K562 (cell line): ENCODE measurements around the gene FTO. TPM values are rescaled to one million over a fixed set of nuclear protein-coding genes. Genes with fewer than 3 reads are reported as not detected.

ENCODE experiments used
- BRD9 ChIP-seq: fragments of 450-650 bp; IDR thresholded peaks from 2 replicates; pipeline ENCODE4 v1.6.1; 2018; ENCODE audit warnings: low read depth; ENCODE audit not compliant: partially characterized antibody
- CBFB ChIP-seq: sonication (generic); formaldehyde crosslinking; IDR thresholded peaks from 2 replicates; pipeline ENCODE4 v1.4.0; 2020; ENCODE audit warnings: mild to moderate bottlenecking, missing genetic modification reagents
- EP400 ChIP-seq: fragments of 450-650 bp; IDR thresholded peaks from 2 replicates; pipeline ENCODE4 v1.6.1; 2017; ENCODE audit warnings: antibody characterized with exemption, mild to moderate bottlenecking, moderate library complexity
- GABPB1 ChIP-seq: sonication (generic); formaldehyde crosslinking; IDR thresholded peaks from 2 replicates; pipeline ENCODE4 v1.8.0; 2022; ENCODE audit warnings: mild to moderate bottlenecking, missing genetic modification reagents
- MYC ChIP-seq, 2 experiments: fragments of 250-450 bp in 1 of 2; sonication (Bioruptor Pico) in 1 of 2; IDR thresholded peaks; 2 replicates each; pipeline versions ENCODE4 v1.5.1 to v1.6.1; 2012 to 2021; ENCODE audit warnings: low read depth in 2 of 2, borderline replicate concordance in 1 of 2, improper control_type of control experiment in 1 of 2, low read length in 1 of 2, mild to moderate bottlenecking in 1 of 2, moderate library complexity in 1 of 2
- PHF8 ChIP-seq: fragments of 200-600 bp; sonication (generic); IDR thresholded peaks from 2 replicates; pipeline ENCODE4 v1.6.1; 2012; ENCODE audit warnings: mixed run types, mild to moderate bottlenecking, inconsistent platforms, low read length, moderate library complexity, borderline replicate concordance
- RB1 ChIP-seq: fragments of 450-650 bp; IDR thresholded peaks from 2 replicates; pipeline ENCODE4 v1.6.1; 2017; ENCODE audit warnings: low read depth, mild to moderate bottlenecking
- RFX7 ChIP-seq: fragments of 250-450 bp; sonication (Bioruptor Pico); IDR thresholded peaks from 2 replicates; pipeline ENCODE4 v1.5.1; 2021; ENCODE audit warnings: mild to moderate bottlenecking
- SNRNP70 ChIP-seq: fragments of 200-400 bp; formaldehyde crosslinking; optimal IDR thresholded peaks from 2 replicates; pipeline ENCODE3; 2017; ENCODE audit warnings: low read depth, low read length
- TEAD1 ChIP-seq, 2 experiments: fragments of 450-650 bp in 1 of 2; sonication (generic) in 1 of 2; formaldehyde crosslinking; IDR thresholded peaks; 2 replicates each; pipeline versions ENCODE4 v1.4.0 to v1.8.0; 2020 to 2022; ENCODE audit warnings: mild to moderate bottlenecking in 2 of 2, missing genetic modification reagents in 1 of 2
- U2AF1 ChIP-seq: fragments of 200-400 bp; formaldehyde crosslinking; optimal IDR thresholded peaks from 2 replicates; pipeline ENCODE3; 2017; ENCODE audit warnings: mild to moderate bottlenecking, low read depth, low read length, moderate library complexity
- ZNF766 ChIP-seq: fragments of 200-800 bp; sonication (Bioruptor generic); conservative IDR thresholded peaks from 2 replicates; pipeline ENCODE4 v1.6.1; 2016; ENCODE audit warnings: missing genetic modification characterization, missing compliant biosample characterization
- polyA plus RNA-seq, 8 experiments: library from polyadenylated mRNA; depleted of rRNA in 4 of 8; stranded (reverse) in 5 of 8; unstranded in 3 of 8; fragments of >200 nt; fragmentation: Nextera tagmentation in 2 of 8; fragmentation: Illumina TruSeq in 1 of 8; extraction: Ambion mirVana in 2 of 8; extraction: Trizol in 1 of 8; gene quantifications; 2 replicates each; pipeline versions ENCODE4 v1.2.1 to v1.2.3, GENCODE V29; 2011 to 2014; ENCODE audit warnings: inconsistent platforms in 1 of 8, missing spikeins in 1 of 8
- total RNA-seq, 7 experiments: library from RNA; depleted of rRNA in 6 of 7; stranded (reverse); fragments of >200 nt in 6 of 7; fragmentation: Illumina TruSeq in 2 of 7; extraction: Trizol in 2 of 7; gene quantifications; 2 replicates each; pipeline versions ENCODE4 v1.2.1 to v1.2.3, GENCODE V29; 2011 to 2021; ENCODE audit warnings: low replicate concordance in 1 of 7
- TF ChIP-seq, protein P1 (sequence below): fragments of 250-450 bp; sonication (Bioruptor Pico); IDR thresholded peaks from 2 replicates; pipeline ENCODE4 v1.8.0; 2022; ENCODE audit warnings: moderate library complexity, mild to moderate bottlenecking, inconsistent platforms
- TF ChIP-seq, protein P2 (sequence below): fragments of 450-650 bp; IDR thresholded peaks from 2 replicates; pipeline ENCODE4 v1.6.1; 2017; ENCODE audit warnings: antibody characterized with exemption, mild to moderate bottlenecking
- TF ChIP-seq, protein P3 (sequence below), 2 experiments: IDR thresholded peaks; 2 replicates each; pipeline ENCODE4 v1.6.1; 2012; ENCODE audit warnings: improper control_type of control experiment in 2 of 2, low read depth in 2 of 2, low read length in 2 of 2, borderline replicate concordance in 1 of 2
- TF ChIP-seq, protein P4 (sequence below), 2 experiments: fragments of 200-800 bp in 1 of 2; sonication (Bioruptor generic) in 1 of 2; sonication (generic) in 1 of 2; formaldehyde crosslinking in 1 of 2; IDR thresholded peaks in 1 of 2; conservative IDR thresholded peaks in 1 of 2; 2 replicates each; pipeline versions ENCODE4 v1.5.0 to v1.6.1; 2016 to 2020; ENCODE audit warnings: missing compliant biosample characterization in 1 of 2, missing genetic modification characterization in 1 of 2, missing genetic modification reagents in 1 of 2

FTO gene
- total and polyA plus RNA-seq, 9 of the 15 experiments (the other 6 are each of a cell fraction or from before 2014, with no cell fraction given): 11.3 to 27.7 (median 25.5) TPM

DNA sequence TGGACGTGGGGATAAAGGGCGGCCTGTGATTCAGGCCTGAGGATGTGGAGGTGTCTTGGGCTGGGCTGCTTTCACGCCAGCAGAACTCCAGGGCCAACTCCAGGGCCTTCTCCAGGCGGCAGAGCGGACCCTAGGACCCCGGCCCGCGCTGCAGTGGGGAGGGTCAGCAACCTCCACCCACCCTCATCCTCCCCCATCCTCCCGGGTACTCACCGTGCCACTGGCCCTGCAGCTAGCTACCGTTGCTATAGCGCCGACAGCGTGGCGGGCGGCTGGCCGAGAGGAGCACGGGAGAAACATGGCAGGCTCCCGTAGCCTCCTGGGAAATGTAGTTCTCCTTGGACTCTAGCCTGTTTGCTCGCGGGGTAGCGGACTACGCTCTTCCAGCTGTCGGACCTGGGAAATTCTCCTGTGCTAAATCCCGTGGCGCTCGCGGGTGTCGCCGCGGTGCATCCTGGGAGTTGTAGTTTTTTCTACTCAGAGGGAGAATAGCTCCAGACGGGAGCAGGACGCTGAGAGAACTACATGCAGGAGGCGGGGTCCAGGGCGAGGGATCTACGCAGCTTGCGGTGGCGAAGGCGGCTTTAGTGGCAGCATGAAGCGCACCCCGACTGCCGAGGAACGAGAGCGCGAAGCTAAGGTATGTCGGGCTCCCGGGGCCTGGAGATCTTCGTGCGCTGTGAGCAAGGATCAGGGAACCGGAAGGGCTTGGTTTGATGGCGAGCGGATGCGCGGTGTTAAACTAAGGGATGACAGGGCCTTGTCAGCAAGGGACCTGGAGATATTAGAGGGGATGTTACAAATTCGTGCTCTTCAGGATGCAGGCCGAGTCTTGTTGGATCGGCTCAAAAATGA, at the start of gene FTO, which contains the start of gene RPGRIP1L (continued):
- TF ChIP-seq PHF8 (peak; percentile 71; the same call in 1 of the 2 replicates), RFX7 (no peak), U2AF1 (no peak), SNRNP70 (no peak), GABPB1 (CRISPR knock-in tag) (peak; percentile 57; the same call in 1 of the 2 replicates), TEAD1 (CRISPR knock-in tag; IDR thresholded peaks at IDR 0.05) (peak; percentile 64 to 66; a peak in 3 of 4 replicates), CBFB (CRISPR knock-in tag) (peak; percentile 84; the same call in 1 of the 2 replicates), BRD9 (no peak), RB1 (peak; percentile 62), EP400 (peak; percentile 58; the same call in 1 of the 2 replicates), ZNF766 (peak; percentile 95), MYC (IDR thresholded peaks at IDR 0.05; ENCODE audit: low read depth, low read length) (peak; percentile 69), MYC (CRISPR knock-in tag; IDR thresholded peaks at IDR 0.05; ENCODE audit: borderline replicate concordance, low read depth) (no peak)
- TF ChIP-seq, protein P1, sequence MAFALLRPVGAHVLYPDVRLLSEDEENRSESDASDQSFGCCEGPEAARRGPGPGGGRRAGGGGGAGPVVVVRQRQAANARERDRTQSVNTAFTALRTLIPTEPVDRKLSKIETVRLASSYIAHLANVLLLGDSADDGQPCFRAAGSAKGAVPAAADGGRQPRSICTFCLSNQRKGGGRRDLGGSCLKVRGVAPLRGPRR (CRISPR knock-in tag): no peak
- TF ChIP-seq, protein P2, sequence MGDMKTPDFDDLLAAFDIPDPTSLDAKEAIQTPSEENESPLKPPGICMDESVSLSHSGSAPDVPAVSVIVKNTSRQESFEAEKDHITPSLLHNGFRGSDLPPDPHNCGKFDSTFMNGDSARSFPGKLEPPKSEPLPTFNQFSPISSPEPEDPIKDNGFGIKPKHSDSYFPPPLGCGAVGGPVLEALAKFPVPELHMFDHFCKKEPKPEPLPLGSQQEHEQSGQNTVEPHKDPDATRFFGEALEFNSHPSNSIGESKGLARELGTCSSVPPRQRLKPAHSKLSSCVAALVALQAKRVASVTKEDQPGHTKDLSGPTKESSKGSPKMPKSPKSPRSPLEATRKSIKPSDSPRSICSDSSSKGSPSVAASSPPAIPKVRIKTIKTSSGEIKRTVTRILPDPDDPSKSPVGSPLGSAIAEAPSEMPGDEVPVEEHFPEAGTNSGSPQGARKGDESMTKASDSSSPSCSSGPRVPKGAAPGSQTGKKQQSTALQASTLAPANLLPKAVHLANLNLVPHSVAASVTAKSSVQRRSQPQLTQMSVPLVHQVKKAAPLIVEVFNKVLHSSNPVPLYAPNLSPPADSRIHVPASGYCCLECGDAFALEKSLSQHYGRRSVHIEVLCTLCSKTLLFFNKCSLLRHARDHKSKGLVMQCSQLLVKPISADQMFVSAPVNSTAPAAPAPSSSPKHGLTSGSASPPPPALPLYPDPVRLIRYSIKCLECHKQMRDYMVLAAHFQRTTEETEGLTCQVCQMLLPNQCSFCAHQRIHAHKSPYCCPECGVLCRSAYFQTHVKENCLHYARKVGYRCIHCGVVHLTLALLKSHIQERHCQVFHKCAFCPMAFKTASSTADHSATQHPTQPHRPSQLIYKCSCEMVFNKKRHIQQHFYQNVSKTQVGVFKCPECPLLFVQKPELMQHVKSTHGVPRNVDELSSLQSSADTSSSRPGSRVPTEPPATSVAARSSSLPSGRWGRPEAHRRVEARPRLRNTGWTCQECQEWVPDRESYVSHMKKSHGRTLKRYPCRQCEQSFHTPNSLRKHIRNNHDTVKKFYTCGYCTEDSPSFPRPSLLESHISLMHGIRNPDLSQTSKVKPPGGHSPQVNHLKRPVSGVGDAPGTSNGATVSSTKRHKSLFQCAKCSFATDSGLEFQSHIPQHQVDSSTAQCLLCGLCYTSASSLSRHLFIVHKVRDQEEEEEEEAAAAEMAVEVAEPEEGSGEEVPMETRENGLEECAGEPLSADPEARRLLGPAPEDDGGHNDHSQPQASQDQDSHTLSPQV: peak; percentile 71
- TF ChIP-seq, protein P3, sequence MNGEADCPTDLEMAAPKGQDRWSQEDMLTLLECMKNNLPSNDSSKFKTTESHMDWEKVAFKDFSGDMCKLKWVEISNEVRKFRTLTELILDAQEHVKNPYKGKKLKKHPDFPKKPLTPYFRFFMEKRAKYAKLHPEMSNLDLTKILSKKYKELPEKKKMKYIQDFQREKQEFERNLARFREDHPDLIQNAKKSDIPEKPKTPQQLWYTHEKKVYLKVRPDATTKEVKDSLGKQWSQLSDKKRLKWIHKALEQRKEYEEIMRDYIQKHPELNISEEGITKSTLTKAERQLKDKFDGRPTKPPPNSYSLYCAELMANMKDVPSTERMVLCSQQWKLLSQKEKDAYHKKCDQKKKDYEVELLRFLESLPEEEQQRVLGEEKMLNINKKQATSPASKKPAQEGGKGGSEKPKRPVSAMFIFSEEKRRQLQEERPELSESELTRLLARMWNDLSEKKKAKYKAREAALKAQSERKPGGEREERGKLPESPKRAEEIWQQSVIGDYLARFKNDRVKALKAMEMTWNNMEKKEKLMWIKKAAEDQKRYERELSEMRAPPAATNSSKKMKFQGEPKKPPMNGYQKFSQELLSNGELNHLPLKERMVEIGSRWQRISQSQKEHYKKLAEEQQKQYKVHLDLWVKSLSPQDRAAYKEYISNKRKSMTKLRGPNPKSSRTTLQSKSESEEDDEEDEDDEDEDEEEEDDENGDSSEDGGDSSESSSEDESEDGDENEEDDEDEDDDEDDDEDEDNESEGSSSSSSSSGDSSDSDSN (IDR thresholded peaks at IDR 0.05; ENCODE audit: borderline replicate concordance in 1 of 2, low read depth in 2 of 2, low read length in 2 of 2): 0 out of 4 replicates have a peak, but pooled peaks of 1 of the 2 experiments have one; percentile 34
- TF ChIP-seq, protein P4, sequence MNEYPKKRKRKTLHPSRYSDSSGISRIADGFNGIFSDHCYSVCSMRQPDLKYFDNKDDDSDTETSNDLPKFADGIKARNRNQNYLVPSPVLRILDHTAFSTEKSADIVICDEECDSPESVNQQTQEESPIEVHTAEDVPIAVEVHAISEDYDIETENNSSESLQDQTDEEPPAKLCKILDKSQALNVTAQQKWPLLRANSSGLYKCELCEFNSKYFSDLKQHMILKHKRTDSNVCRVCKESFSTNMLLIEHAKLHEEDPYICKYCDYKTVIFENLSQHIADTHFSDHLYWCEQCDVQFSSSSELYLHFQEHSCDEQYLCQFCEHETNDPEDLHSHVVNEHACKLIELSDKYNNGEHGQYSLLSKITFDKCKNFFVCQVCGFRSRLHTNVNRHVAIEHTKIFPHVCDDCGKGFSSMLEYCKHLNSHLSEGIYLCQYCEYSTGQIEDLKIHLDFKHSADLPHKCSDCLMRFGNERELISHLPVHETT (CRISPR knock-in tag; conservative IDR thresholded peaks at IDR 0.05 in 1 of 2, IDR thresholded peaks at IDR 0.05 in 1 of 2): peak in 1 of 2 experiments; percentile 81; a peak in 2 of 4 replicates
